ENCODE results near the gene FAM135A. TPM values are rescaled to one million over a fixed set of nuclear protein-coding genes. Genes with fewer than 3 reads are reported as not detected.

The FAM135A gene
- total and polyA plus RNA-seq, 2 of the 13 experiments (the other 11 are each of a cell fraction or from before 2014, with no cell fraction given): 26.9 to 31.5 TPM

DNA sequence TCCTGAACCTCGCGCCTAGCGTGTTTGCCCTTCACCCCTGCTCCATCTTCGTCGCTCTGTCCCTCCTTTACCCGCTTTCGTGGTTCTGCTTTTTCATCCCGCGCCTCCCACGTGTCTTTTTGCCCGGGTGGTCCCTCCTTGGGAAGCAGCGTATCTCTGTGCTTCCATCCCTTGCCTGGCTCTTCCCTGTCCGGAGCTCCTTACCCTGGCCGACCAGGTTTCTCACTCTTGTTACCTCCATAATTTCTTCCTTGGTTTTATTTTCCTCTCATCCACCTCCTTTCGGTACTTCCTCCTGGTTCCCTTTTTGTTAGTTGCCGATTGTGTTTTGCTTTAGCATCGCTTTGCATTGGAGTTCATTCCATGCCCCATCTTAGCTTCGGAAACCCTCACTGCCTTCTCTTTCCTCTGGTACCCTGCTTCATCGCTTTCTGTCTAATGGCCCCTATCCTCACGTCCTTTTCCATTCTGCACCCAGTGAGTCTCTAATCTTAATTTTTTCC, 735 bp downstream of the FAM135A start (continued):
- TF ChIP-seq, protein P1, sequence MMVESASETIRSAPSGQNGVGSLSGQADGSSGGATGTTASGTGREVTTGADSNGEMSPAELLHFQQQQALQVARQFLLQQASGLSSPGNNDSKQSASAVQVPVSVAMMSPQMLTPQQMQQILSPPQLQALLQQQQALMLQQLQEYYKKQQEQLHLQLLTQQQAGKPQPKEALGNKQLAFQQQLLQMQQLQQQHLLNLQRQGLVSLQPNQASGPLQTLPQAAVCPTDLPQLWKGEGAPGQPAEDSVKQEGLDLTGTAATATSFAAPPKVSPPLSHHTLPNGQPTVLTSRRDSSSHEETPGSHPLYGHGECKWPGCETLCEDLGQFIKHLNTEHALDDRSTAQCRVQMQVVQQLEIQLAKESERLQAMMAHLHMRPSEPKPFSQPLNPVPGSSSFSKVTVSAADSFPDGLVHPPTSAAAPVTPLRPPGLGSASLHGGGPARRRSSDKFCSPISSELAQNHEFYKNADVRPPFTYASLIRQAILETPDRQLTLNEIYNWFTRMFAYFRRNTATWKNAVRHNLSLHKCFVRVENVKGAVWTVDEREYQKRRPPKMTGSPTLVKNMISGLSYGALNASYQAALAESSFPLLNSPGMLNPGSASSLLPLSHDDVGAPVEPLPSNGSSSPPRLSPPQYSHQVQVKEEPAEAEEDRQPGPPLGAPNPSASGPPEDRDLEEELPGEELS (CRISPR knock-in tag; IDR thresholded peaks at IDR 0.05): 0 out of 2 replicates have a peak, but pooled peaks have one; percentile 11
- TF ChIP-seq, protein P2, sequence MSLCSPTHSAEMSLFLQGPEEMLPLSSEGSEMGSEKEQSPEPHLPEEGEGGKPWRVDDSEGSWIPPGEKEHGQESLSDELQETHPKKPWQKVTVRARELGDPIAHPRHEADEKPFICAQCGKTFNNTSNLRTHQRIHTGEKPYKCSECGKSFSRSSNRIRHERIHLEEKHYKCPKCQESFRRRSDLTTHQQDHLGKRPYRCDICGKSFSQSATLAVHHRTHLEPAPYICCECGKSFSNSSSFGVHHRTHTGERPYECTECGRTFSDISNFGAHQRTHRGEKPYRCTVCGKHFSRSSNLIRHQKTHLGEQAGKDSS (CRISPR knock-in tag; IDR thresholded peaks at IDR 0.05; ENCODE audit: borderline replicate concordance, low read depth): no peak
- TF ChIP-seq DPF2 (CRISPR knock-in tag; IDR thresholded peaks at IDR 0.05; ENCODE audit: borderline replicate concordance, low read depth) (no peak), MBNL3 (CRISPR knock-in tag; conservative IDR thresholded peaks at IDR 0.05) (no peak), ZNF713 (CRISPR knock-in tag; IDR thresholded peaks at IDR 0.05) (no peak), MAFG (CRISPR knock-in tag; IDR thresholded peaks at IDR 0.05) (no peak), ZNF224 (CRISPR knock-in tag; IDR thresholded peaks at IDR 0.05) (peak; percentile 48; the same call in 1 of the 2 replicates), RXRB (CRISPR knock-in tag; IDR thresholded peaks at IDR 0.05; ENCODE audit: borderline replicate concordance) (no peak), RFXANK (CRISPR knock-in tag; IDR thresholded peaks at IDR 0.05) (no peak), RBFOX2 (IDR thresholded peaks at IDR 0.05; ENCODE audit: low read depth, low read length) (peak; percentile 2; the same call in 1 of the 2 replicates), SOX5 (CRISPR knock-in tag; IDR thresholded peaks at IDR 0.05; ENCODE audit: borderline replicate concordance) (no peak), ETV5 (CRISPR knock-in tag; IDR thresholded peaks at IDR 0.05; ENCODE audit: borderline replicate concordance) (no peak), HOXA3 (CRISPR knock-in tag; IDR thresholded peaks at IDR 0.05) (0 out of 2 replicates have a peak, but pooled peaks have one; percentile 1), HDAC6 (IDR thresholded peaks at IDR 0.05; ENCODE audit: low read depth, low read length) (no peak)
- TF ChIP-seq, protein P3, sequence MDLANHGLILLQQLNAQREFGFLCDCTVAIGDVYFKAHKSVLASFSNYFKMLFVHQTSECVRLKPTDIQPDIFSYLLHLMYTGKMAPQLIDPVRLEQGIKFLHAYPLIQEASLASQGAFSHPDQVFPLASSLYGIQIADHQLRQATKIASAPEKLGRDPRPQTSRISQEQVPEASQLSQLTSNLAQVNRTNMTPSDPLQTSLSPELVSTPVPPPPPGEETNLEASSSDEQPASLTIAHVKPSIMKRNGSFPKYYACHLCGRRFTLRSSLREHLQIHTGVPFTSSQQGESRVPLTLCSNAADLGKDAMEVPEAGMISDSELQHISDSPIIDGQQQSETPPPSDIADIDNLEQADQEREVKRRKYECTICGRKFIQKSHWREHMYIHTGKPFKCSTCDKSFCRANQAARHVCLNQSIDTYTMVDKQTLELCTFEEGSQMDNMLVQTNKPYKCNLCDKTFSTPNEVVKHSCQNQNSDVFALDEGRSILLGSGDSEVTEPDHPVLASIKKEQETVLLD (CRISPR knock-in tag; IDR thresholded peaks at IDR 0.05; ENCODE audit: low read depth): no peak
- TF ChIP-seq, protein P4, sequence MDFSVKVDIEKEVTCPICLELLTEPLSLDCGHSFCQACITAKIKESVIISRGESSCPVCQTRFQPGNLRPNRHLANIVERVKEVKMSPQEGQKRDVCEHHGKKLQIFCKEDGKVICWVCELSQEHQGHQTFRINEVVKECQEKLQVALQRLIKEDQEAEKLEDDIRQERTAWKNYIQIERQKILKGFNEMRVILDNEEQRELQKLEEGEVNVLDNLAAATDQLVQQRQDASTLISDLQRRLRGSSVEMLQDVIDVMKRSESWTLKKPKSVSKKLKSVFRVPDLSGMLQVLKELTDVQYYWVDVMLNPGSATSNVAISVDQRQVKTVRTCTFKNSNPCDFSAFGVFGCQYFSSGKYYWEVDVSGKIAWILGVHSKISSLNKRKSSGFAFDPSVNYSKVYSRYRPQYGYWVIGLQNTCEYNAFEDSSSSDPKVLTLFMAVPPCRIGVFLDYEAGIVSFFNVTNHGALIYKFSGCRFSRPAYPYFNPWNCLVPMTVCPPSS (IDR thresholded peaks at IDR 0.05): no peak
- TF ChIP-seq, protein P5, sequence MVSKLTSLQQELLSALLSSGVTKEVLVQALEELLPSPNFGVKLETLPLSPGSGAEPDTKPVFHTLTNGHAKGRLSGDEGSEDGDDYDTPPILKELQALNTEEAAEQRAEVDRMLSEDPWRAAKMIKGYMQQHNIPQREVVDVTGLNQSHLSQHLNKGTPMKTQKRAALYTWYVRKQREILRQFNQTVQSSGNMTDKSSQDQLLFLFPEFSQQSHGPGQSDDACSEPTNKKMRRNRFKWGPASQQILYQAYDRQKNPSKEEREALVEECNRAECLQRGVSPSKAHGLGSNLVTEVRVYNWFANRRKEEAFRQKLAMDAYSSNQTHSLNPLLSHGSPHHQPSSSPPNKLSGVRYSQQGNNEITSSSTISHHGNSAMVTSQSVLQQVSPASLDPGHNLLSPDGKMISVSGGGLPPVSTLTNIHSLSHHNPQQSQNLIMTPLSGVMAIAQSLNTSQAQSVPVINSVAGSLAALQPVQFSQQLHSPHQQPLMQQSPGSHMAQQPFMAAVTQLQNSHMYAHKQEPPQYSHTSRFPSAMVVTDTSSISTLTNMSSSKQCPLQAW (CRISPR knock-in tag; IDR thresholded peaks at IDR 0.05): 0 out of 2 replicates have a peak, but pooled peaks have one; percentile 30
- TF ChIP-seq, protein P6, sequence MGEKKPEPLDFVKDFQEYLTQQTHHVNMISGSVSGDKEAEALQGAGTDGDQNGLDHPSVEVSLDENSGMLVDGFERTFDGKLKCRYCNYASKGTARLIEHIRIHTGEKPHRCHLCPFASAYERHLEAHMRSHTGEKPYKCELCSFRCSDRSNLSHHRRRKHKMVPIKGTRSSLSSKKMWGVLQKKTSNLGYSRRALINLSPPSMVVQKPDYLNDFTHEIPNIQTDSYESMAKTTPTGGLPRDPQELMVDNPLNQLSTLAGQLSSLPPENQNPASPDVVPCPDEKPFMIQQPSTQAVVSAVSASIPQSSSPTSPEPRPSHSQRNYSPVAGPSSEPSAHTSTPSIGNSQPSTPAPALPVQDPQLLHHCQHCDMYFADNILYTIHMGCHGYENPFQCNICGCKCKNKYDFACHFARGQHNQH (CRISPR knock-in tag; IDR thresholded peaks at IDR 0.05): no peak
- TF ChIP-seq, protein P7, sequence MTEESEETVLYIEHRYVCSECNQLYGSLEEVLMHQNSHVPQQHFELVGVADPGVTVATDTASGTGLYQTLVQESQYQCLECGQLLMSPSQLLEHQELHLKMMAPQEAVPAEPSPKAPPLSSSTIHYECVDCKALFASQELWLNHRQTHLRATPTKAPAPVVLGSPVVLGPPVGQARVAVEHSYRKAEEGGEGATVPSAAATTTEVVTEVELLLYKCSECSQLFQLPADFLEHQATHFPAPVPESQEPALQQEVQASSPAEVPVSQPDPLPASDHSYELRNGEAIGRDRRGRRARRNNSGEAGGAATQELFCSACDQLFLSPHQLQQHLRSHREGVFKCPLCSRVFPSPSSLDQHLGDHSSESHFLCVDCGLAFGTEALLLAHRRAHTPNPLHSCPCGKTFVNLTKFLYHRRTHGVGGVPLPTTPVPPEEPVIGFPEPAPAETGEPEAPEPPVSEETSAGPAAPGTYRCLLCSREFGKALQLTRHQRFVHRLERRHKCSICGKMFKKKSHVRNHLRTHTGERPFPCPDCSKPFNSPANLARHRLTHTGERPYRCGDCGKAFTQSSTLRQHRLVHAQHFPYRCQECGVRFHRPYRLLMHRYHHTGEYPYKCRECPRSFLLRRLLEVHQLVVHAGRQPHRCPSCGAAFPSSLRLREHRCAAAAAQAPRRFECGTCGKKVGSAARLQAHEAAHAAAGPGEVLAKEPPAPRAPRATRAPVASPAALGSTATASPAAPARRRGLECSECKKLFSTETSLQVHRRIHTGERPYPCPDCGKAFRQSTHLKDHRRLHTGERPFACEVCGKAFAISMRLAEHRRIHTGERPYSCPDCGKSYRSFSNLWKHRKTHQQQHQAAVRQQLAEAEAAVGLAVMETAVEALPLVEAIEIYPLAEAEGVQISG (CRISPR knock-in tag; IDR thresholded peaks at IDR 0.05): no peak
